ENCODE results near the gene IL36RN.

IL36RN gene

GRCh38 chr2:113061896-113062770 lies 3.1 kb downstream of the IL36RN start:
- Histone ChIP-seq H3K4me3 (no peak overlapping the region), H3K36me3 (no peaks in the 10 kb centered on the region), H3K27me3 (peaks cover 0 to 12% of the 10 kb centered on the region in 2 donors), H3K9me3 (no peaks in the 10 kb centered on the region), H3K27ac (no peak overlapping the region), H3K4me1 (no peaks in the 10 kb centered on the region)
- DNase-seq = no peak
- no peak for TF ChIP-seq CTCF (IDR thresholded peaks at IDR 0.05)
- intact Hi-C loops (cut with DNase I; ENCODE audit: low total_unique reads) = no loop called here

- H3K27me3 ChIP-seq = peaks cover 0 to 12% of the 10 kb centered on the region in 2 donors
- H3K4me3 ChIP-seq = no peak overlapping the region
- H3K36me3 ChIP-seq = no peaks in the 10 kb centered on the region
- no peak for TF ChIP-seq CTCF (IDR thresholded peaks at IDR 0.05)
- H3K9me3 ChIP-seq = no peaks in the 10 kb centered on the region
- intact Hi-C loops (cut with DNase I; ENCODE audit: low total_unique reads) = no loop called here
- DNase-seq = no peak
- H3K27ac ChIP-seq = no peak overlapping the region
- no peaks in the 10 kb centered on the region for H3K4me1 ChIP-seq
These were observed 5.3 kb downstream of the IL36RN start for GRCh38 chr2:113064281-113064680.

DNA sequence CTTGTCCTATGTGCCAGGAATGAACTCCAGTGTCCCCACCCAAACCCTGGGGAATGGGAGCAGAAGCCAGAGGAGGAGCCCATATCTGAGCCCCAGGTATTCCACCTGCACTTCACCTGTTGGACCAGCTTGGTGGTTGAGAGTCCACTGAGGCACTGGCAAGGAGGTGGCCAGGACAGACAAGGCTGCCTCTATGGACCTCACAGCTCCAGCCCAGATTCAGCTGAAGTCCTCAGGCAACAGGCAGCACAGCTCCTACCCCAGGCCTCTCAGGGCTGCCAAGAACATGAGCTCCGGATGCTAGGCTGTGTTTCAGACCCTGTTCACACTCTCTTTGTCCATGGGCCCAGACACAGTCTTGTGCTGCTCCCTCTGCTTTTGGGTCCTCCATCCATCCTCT lies 5.9 kb downstream of the IL36RN start:
- no peaks in the 10 kb centered on the region for H3K9me3 ChIP-seq
- H3K27me3 ChIP-seq = peaks cover 0 to 12% of the 10 kb centered on the region in 2 donors
- DNase-seq = no peak
- intact Hi-C loops (cut with DNase I; ENCODE audit: low total_unique reads) = no loop called here
- no peak overlapping the region for H3K4me3 ChIP-seq
- H3K36me3 ChIP-seq = no peaks in the 10 kb centered on the region
- no peak for TF ChIP-seq CTCF (IDR thresholded peaks at IDR 0.05)
- no peak overlapping the region for H3K27ac ChIP-seq
- no peaks in the 10 kb centered on the region for H3K4me1 ChIP-seq

GRCh38 chr2:113067681-113068080 lies 8.7 kb downstream of the IL36RN start, which contains the start of gene IL1F10:
TSS of gene IL1F10 (plus strand) at chr2:113067970. CDS start at chr2:113072739, 4,769 bp downstream.
- Histone ChIP-seq H3K4me3 (no peak within 1 kb of the TSS), H3K27ac (no peak within 1 kb of the TSS), H3K27me3 (peaks cover 0 to under 1% of the 10 kb centered on the region in 2 donors), H3K4me1 (no peaks in the 10 kb centered on the region), H3K36me3 (no peaks in the 10 kb centered on the region), H3K9me3 (no peaks in the 10 kb centered on the region)
- DNase-seq = no peak
- intact Hi-C loops (cut with DNase I; ENCODE audit: low total_unique reads) = no loop called here
- TF ChIP-seq CTCF (IDR thresholded peaks at IDR 0.05) = no peak

DNA sequence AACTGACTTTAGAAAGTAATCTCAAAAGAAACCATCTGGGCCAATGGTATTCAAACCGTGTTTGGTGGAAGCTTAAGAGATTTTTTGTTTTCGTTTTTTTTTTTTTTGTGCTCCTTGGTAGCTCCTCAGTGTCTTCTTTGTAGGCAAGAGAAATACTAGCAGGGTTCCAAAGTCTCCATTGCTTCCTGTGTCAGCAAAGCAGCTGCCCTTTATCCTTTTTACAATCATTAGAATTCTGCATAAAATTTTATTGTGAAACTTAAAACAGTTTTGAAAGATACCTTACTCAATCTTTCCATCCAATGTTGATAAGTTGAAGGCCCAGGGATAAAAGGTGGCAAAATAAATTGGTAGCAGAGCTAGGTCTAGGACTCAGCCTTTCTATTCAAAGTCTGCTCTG lies 9.3 kb downstream of the IL36RN start:
- Histone ChIP-seq H3K27ac (no peak overlapping the region), H3K27me3 (no peaks in the 10 kb centered on the region), H3K36me3 (no peaks in the 10 kb centered on the region), H3K4me1 (no peaks in the 10 kb centered on the region), H3K4me3 (no peak overlapping the region), H3K9me3 (no peaks in the 10 kb centered on the region)
- intact Hi-C loops (cut with DNase I; ENCODE audit: low total_unique reads) = no loop called here
- DNase-seq = no peak
- TF ChIP-seq CTCF (IDR thresholded peaks at IDR 0.05) = no peak
